ENCODE measurements around the gene DDTL. TPM values are rescaled to one million over a fixed set of nuclear protein-coding genes. Genes with fewer than 3 reads are reported as not detected.

The DDTL gene
- total and polyA plus RNA-seq, 9 of the 15 experiments (the other 6 are each of a cell fraction or from before 2014, with no cell fraction given): 0.05 to 1.7 (median 0.59) TPM; not detected in 4

DNA sequence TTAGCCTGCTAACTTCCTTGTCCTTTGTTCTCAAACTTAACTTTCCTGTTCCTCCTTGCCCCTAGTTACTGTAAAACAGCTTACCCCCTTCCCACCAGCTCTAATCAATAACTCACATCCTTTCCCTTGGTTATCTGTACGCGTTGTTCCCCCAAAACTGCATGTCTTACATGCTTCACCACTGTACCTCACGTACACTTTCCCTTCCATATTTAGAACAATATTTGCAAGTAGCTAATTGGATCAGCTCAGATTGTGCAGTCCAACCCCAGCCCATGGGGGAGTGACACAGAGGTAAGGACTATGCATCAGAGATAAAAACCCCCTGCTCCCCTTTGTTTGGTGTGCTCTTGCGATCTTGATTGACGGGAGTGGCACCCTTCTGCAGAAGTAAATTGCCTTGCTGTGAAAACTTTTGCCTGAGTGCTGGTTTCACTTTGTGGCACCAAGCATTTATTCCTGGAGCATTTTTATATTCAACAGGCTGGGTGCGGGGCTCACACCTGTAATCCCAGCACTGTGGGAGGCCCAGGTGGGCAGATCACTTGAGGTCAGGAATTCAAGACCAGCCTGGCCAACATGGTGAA lies 41.6 kb upstream of the DDTL start (continued):
- TF ChIP-seq PHTF2 (CRISPR knock-in tag; IDR thresholded peaks at IDR 0.05) (no peak), HNRNPK (IDR thresholded peaks at IDR 0.05; ENCODE audit: low read depth, low read length, poor library complexity, severe bottlenecking) (no peak), PHF20 (IDR thresholded peaks at IDR 0.05; ENCODE audit: partially characterized antibody) (no peak), CBX5 (IDR thresholded peaks at IDR 0.05; ENCODE audit: borderline replicate concordance, low read depth) (peak; percentile 80; the same call in 1 of the 2 replicates), PCBP2 (IDR thresholded peaks at IDR 0.05; ENCODE audit: low read depth, low read length, poor library complexity, severe bottlenecking) (no peak), ELF2 (CRISPR knock-in tag; IDR thresholded peaks at IDR 0.05) (no peak)
- TF ChIP-seq, protein P1, sequence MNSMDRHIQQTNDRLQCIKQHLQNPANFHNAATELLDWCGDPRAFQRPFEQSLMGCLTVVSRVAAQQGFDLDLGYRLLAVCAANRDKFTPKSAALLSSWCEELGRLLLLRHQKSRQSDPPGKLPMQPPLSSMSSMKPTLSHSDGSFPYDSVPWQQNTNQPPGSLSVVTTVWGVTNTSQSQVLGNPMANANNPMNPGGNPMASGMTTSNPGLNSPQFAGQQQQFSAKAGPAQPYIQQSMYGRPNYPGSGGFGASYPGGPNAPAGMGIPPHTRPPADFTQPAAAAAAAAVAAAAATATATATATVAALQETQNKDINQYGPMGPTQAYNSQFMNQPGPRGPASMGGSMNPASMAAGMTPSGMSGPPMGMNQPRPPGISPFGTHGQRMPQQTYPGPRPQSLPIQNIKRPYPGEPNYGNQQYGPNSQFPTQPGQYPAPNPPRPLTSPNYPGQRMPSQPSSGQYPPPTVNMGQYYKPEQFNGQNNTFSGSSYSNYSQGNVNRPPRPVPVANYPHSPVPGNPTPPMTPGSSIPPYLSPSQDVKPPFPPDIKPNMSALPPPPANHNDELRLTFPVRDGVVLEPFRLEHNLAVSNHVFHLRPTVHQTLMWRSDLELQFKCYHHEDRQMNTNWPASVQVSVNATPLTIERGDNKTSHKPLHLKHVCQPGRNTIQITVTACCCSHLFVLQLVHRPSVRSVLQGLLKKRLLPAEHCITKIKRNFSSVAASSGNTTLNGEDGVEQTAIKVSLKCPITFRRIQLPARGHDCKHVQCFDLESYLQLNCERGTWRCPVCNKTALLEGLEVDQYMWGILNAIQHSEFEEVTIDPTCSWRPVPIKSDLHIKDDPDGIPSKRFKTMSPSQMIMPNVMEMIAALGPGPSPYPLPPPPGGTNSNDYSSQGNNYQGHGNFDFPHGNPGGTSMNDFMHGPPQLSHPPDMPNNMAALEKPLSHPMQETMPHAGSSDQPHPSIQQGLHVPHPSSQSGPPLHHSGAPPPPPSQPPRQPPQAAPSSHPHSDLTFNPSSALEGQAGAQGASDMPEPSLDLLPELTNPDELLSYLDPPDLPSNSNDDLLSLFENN (IDR thresholded peaks at IDR 0.05; ENCODE audit: low read depth in 2 of 2, low read length in 2 of 2): no peak
